Measurements from ENCODE around the gene RCN1.

GRCh38 chr11:32088117-32088941, 2.5 kb upstream of the RCN1 start:
- no peak for TF ChIP-seq CTCF (IDR thresholded peaks at IDR 0.05; ENCODE audit: low read depth, low read length)
- no peak for TF ChIP-seq EZH2phosphoT487 (IDR thresholded peaks at IDR 0.05; ENCODE audit: low read depth)

All from OCI-LY3 (cell line).